Measurements from ENCODE around the gene FGFR3.

The FGFR3 gene

GRCh38 chr4:1770791-1771231 lies 22.3 kb upstream of the FGFR3 start:
- no peak for DNase-seq

GRCh38 chr4:1771555-1772305 lies 21.4 kb upstream of the FGFR3 start:
- no peak for DNase-seq

GRCh38 chr4:1772853-1773538 lies 20.1 kb upstream of the FGFR3 start:
- peak; percentile 42 for DNase-seq

- no peak for DNase-seq
Measured at GRCh38 chr4:1773754-1774153, 19.3 kb upstream of the FGFR3 start.

GRCh38 chr4:1775731-1776500 lies 17.2 kb upstream of the FGFR3 start:
- no peak for DNase-seq

GRCh38 chr4:1776521-1777161 lies 16.5 kb upstream of the FGFR3 start:
- no peak for DNase-seq

- DNase-seq = no peak
Measured at GRCh38 chr4:1777822-1778641, 15.1 kb upstream of the FGFR3 start.

GRCh38 chr4:1778642-1779392 lies 14.3 kb upstream of the FGFR3 start:
- DNase-seq = no peak

GRCh38 chr4:1779588-1780382 lies 13.3 kb upstream of the FGFR3 start:
- DNase-seq = no peak

GRCh38 chr4:1780435-1780834 lies 12.7 kb upstream of the FGFR3 start:
- no peak for DNase-seq

GRCh38 chr4:1783015-1783414 lies 10.1 kb upstream of the FGFR3 start:
- no peak for DNase-seq

GRCh38 chr4:1783970-1784369 lies 9.1 kb upstream of the FGFR3 start:
- DNase-seq = no peak

- DNase-seq = no peak
Measured at GRCh38 chr4:1784395-1784788, 8.7 kb upstream of the FGFR3 start.

GRCh38 chr4:1784789-1785591 lies 8.1 kb upstream of the FGFR3 start:
- no peak for DNase-seq

GRCh38 chr4:1785592-1785991 lies 7.5 kb upstream of the FGFR3 start:
- DNase-seq = no peak

- DNase-seq = no peak
Measured at GRCh38 chr4:1786544-1787362, 6.3 kb upstream of the FGFR3 start.

GRCh38 chr4:1787411-1788077 lies 5.5 kb upstream of the FGFR3 start:
- no peak for DNase-seq

GRCh38 chr4:1788254-1788973 lies 4.7 kb upstream of the FGFR3 start:
- DNase-seq = no peak

All from NCI-H1105 treated with DMSO at 0.1 percent for 48 hours (cell line).